Germinal center (tissue), 1 donor: ENCODE measurements around the gene BSCL2.
"Not testable (repeated sequence)": the region's sequence is repeated elsewhere in the genome, so short reads cannot be mapped to it uniquely, and the experiment has no call there.

ENCODE experiments used
- DNase-seq: peaks from one replicate; pipeline ENCODE4 v3.0.0; 2012; ENCODE audit warnings: mixed read lengths, low spot score

Gene BSCL2

DNA sequence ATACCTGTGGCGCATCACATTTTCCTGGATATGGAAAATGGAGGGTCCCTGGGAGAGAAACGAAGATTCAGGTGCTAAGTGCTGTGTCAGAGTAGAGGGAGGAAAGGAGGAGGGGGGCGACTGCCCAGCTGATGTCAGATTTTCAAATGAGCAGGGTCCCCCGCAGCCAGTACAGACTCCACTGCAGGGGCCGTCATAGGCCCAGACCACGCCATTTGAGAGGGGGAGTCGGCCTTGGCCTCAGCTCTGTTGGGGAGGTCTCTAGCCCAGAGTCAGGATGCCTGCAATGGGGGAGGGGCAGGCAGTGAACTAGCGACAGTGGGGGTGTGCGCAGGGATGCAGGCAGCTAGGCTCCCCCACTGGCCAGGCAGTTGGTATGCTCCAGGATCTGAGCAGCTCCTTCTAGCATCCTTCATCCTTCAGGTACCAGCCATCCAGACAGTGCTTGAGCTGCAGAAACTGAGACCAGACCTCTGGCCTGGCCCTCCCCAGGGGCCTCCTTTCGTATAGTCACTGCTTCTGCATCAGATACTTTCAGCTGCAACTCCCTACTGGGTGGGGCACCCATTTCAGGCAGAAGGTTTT is at the start of gene BSCL2, which contains the start of gene GNG3:
TSS of gene BSCL2 (minus strand) at position 148 of the 585 bp plus-strand sequence. CDS start 229 bp downstream, outside the sequence.
TSS of gene GNG3 (plus strand) at position 400 of the 585 bp plus-strand sequence. CDS start 620 bp downstream, outside the sequence.
- DNase-seq, result no peak

DNA sequence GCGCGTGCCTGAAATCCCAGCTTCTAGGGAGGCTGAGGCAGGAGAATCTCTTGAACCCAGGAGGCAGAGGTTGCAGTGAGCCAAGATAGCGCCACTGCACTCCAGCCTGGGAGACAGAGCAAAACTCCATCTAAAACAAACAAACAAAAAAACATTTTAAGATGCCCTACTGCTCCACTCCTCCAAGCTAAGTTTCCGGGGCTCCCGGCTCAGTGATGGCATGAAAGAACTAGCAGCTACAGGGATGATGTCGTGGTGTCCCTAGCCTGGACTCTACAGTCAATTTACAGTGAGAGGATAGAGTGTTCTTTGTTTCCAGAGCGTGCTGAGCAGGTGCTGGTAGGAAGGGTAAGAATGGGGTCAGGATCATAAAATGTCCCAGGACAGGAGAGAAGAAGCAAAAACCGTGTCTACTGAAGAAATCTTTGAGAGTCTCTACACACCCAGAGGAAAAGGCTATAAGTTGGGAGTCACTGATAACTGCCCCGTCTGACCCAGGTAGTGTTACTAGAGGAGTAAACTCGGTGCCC is 47.9 kb upstream of the BSCL2 start:
- no peak for DNase-seq

DNA sequence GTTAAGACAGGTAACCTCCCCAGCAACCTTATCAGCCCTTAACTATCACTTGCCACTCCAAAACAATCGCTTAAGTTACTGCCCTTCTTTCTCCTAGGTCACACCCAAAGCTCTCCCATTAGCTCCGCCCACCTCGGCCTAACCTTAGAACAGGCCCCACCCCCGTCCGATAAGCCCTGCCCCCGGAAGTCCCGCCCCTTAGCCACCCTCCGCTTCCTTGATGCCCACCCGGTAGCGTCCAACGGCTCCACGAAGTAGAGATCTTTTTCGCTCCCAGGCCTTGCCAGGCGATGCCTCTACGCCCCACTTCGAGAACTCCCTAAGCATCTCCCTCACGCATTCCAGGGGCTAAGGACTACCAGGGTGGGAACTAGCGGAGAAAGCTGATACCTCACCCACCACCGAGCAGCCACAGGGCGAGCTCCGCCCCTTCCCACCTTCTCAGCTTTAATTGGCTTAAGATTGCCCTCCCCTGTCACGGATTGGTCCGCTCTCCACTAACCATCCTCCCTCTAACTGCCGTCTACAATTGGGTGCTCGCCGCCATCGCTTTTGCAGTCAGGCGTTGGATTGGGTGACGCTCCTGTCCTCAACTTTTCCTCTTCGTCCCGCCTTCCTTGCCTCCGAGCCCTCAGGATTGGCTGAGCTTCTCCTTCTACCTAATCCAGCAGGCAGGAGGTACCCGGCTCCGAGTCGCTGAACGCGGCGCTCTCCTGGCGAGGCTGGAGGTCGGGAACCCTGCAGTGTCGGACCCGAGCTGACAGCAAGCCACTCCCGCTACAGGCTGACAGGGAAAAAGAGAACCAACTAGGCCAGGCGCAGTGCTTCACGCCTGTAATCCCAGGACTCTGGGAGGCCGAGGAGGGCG is 46.7 kb upstream of the BSCL2 start, which contains the start of gene ZBTB3:
TSS of gene ZBTB3 (minus strand) at position 425 of the 868 bp plus-strand sequence. CDS start 496 bp downstream, outside the sequence.
- DNase-seq, result peak; percentile 97

DNA sequence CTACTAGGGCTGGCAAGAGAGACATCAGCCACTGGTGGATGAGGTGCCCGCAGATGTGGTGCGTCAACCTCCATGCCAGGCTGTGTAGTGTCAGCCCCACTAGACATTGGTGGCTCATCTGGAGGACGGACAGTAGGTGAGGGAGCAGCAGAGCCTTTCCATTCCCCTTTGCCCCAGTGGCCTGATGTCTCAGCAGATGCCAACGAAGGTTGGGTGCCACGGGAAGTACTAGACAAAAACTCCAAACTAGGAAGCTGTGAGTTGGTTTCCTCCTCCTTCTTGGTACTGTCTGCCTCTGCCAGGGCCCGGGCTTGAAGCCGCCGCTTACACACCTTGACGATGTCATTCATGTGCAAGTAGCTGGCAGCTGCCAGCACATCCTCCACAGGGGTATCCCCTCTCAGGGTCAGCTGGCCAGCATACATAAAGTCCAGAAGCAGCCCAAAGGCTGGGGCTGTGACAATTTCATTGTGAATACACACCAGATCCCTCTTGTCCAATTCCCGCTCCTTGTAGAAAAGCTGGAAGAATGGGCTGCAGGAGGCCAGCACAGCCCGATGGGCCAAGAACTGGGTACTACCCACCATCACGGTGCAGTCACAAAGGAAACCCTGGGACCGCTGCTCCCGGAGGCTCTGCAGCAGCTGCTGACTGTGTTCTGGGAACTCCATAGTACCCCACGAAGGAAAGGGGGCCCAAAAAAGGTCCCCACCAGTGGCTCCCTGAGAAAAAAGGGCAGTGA is 45.9 kb upstream of the BSCL2 start:
- DNase-seq, result no peak

DNA sequence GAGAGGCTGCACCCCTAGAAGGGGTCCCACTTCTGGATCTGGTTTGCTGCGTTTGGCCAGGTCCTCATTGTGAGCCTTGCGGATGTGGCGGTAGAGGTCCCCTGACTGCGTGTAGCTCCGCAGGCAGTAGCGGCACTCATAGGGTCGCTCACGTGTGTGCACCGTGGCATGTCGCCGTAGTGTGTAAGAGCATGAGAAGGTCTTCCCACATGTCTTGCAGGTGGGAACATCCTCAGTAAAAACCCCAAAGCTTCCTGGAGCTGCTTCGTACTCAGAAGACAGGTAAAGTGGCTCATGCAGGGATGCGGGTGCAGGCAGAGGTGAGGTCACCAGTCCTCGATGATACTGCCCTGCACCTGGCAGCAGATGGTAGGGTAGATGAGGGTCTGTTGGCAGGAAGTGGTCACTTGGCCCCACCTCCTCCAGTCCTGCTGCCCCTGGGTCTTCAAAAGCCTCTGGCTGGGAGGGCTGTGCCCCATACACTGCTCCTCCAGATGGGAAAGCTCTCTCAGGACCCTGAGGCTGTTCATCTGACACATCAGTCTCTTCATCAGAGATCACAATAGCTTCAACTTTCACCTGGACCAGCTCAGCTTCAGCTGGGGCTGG is 45.1 kb upstream of the BSCL2 start:
- DNase-seq, result no peak

DNA sequence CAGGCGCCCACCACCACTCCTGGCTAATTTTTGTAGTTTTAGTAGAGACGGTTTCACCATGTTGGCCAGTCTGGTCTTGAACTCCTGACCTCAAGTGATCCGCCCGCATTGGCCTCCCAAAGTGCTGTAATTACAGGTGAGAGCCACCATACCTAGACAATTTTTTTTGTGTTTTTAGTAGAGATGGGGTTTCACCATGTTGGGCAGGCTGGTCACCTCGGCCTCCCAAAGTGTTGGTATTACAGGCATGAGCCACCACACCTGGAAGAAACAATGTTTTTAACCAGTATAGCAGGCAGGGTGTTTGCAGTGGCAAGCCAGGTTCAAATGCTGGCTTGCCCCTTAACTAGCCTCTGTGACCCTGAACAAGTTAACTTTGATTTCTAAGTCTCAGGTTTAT is 42.7 kb upstream of the BSCL2 start:
- not testable (repeated sequence) for DNase-seq

DNA sequence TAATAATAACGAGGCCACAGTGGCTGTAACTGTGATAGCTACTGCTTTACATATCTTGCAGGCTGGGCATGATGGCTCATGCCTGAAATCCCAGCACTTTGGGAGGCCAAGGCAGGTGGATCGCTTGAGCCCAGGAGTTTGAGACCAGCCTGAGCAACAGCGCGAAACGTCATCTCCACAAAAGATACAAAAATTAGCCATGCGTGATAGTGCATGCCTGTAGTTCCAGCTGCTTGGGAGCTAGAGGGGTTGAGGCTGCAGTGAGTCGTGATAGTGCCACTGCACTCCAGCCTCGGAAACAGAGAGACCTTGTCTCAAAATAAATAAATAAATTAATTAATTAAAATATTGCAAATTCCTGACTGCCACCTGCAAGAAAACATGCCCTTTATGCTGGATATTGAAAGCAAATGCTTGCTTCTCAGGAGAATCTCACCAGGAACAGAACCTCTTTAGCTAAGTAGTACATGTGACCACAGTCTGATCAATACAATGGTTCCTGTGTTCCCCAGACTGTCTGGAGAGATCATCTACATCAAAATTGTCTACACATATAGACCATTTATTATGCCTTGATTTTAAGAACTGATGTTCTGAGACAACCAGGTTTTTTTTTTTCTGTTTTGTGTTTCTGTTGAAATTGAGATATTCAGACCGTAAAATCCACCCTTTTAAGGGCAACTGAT is 40.4 kb upstream of the BSCL2 start:
- DNase-seq, result no peak

DNA sequence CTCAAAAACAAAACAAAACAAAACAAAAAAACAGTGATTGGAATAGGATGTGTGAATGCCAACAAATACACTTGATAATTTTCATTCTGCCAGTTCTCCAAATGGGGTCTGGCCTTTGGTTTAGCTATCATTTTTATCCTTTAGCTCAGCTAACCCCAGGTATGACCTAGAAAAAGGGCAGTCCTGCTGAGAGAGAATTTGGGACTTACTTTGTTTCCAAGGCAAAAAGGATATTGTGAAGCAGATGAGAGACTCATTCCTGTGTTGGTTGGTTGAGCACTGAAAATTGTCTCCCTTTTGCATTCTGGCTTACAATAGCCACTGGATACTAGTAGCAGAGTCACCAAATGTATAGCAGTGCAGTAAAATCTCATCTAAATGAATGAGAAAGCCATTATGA is 30.0 kb upstream of the BSCL2 start:
- DNase-seq, result no peak

DNA sequence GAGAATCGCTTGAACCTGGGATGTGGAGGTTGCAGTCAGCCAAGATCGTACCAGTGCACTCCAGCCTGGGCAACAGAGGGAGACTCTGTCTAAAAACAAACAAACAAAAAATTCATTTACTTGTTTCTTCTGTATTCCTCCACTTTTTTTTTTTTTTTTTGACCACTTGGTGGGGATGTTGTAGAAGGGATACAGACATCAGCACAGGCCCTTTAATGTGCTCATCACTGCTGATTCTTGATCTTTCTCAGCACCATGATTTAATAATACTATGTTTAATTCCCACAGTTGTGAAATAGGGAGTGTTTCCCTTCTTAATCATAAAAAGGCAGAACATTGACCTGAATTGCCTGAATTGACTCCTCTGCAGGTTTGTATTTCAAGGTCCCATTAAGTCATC is 25.6 kb upstream of the BSCL2 start:
- DNase-seq, result no peak

DNA sequence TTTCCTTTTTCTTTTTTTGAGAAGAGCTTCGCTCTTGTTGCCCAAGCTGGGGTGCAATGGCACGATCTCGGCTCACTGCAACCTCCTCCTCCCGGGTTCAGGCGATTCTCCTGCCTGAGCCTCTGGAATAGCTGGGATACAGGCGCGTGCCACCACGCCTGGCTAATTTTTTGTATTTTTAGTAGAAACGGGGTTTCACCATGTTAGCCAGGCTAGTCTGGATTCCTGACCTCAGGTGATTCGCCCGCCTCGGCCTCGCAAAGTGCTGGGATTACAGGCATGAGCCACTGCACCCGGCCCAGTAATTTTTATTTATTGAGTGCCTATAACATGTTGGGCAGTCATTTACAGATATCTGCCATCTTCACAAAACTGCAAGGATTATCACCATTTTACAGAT is 22.9 kb upstream of the BSCL2 start:
- not testable (repeated sequence) for DNase-seq

DNA sequence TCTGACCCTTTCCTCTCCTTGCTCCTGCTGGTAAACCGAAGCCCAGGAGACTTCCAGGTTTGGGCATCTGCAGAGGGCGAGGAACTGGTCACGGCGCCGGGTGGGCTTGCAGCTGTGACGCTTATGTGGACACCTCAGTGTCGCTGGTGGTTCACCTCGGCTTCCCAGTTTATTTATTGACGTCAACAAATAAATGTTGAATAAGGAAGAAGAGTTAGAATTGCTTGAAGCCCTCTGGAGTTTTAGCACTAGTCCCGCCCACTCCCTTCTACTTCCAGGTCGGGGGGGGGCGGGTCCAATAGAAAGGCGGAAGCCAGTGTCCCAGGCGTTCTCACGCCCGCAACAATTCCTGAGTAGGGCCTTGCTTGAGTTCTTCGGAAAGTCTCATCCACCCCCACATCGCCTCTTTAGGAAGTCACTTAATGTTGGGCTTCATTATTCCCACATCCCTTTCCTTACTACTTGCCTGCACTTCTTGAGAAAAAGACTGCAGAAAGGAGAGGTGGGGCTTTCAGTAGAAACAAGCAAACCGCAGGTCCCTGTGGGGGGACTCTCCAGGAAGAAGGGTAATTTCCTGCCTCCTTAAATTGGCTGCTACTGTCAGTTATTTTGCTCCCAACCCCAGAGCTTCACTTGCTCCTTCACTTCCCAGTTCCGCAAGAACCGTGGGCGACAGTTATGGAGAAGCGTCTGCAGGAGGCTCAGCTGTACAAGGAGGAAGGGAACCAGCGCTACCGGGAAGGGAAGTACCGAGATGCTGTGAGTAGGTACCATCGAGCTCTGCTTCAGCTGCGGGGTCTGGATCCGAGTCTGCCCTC is 21.2 kb upstream of the BSCL2 start, which contains the start of gene TTC9C:
TSS of gene TTC9C (plus strand) at position 316 of the 818 bp plus-strand sequence. CDS start at position 679, 363 bp downstream.
- DNase-seq, result peak; percentile 84

DNA sequence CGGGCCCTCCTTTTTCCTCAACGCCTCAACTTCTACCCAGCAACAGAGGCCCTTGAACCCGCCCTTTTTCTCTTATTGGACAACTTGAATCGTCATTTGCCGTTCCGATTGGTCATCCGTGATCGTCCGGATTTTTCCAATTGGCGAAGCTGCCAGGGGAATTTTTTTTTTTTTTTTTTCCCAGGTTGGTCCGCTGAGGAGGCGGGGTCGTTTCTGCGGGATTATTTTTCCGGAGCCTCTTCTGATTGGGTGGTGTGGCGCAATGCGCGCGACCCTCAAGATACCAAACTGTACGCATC is 20.6 kb upstream of the BSCL2 start:
- peak; percentile 89 for DNase-seq

DNA sequence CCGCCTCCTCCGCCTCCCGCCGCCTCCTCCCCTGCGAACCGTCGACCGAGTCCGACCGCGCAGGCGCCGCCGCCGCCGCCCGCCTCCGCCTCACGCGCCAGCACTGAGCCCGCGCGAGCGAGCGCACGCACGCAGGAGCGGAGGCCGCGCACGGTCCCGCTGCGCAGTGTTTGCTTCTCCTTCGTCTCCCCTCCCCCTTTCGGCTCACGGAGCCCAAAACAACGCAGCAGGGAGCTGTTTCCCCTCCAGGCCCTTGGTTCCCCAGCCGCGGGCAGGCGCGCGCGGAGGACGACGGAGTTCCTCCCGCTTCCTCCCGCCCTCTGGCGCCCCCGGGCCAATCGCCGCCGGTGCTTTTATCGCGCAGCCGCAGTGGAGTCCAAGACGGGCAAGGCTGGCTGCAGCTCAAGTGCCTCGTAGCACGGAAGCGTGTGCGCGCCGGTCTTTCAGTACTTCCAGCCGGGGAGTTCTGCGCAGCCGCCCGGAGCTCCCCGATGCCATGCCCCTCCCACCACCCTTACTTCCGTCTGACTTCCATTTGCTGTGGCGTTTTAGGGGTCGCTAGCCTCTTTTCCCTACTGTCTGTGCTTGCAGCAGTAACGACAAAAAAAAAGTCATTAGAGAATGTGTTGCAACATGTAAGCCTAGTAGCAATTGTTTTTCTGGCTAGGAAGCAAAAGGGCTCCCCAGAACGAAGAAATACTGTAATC is 20.1 kb upstream of the BSCL2 start, which contains the start of gene HNRNPUL2:
TSS of gene HNRNPUL2 (minus strand) at position 293 of the 707 bp plus-strand sequence. CDS start 301 bp downstream, outside the sequence.
- peak; percentile 98 for DNase-seq

DNA sequence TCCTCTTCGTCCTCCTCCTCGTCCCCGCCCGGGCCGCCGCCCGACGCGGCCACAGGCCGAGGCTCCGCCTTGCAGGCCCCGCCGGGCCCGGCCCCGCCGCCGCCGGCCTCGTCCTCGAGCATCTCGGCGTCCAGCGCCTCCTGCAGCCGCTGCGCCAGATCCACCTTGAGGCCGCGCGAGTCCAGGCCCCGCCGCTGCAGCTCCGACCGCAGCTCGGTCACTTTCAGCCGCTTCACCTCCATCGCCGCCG is 19.6 kb upstream of the BSCL2 start:
- no peak for DNase-seq

DNA sequence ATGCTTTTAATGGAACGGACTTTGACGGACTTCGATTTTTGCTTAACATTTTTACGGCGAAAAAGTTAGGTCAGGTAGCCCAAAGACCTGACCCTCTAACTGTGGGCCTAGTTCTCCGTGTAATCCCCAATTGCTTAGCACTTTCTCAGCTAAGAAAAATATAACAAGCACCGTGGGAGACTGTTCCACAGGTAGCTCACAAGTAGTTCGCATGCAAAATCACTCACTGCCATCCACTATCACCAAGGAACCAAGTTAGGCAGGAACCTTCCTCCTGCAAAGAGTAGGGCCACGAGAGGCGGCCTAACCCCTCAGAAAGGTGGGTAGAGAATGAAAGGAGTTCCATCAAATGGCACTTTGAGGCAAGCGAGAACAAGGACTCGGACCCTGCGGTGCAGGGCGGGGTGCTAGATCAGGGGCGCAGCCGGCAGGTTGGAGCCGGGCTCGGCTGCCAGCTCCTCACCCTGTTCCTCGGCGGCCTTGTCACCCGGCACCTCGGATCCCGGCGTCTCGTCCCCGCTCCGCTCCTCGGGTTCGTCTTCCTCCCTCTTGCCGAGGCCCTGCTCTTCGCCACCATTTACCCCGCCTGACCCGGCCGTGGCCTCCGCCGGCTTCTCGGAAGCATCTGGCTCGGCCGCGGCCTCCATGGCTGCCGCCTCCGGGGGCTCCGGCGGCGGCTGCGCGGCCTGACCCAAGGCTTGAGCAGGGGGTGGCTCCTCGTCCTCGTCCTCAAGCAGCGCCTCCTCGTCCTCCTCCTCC is 19.1 kb upstream of the BSCL2 start:
- DNase-seq, result no peak

DNA sequence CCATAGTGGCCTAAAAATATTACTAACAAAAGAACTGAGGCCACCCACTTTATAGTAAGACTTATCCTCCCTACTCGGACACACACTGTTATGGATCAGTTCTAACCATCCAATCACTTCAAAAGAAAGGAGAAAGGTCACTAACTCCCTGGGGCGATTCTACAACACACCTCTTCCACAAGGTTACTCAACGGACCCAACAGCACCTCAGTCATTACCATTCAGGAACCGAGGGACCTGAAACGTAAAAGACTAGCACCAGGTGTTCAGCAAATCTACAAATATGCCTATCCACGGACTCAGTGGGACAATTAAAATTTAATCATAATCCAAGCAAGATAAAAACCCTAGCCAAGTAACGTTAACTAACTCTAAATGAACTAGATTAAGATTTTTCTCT is 18.4 kb upstream of the BSCL2 start:
- no peak for DNase-seq

DNA sequence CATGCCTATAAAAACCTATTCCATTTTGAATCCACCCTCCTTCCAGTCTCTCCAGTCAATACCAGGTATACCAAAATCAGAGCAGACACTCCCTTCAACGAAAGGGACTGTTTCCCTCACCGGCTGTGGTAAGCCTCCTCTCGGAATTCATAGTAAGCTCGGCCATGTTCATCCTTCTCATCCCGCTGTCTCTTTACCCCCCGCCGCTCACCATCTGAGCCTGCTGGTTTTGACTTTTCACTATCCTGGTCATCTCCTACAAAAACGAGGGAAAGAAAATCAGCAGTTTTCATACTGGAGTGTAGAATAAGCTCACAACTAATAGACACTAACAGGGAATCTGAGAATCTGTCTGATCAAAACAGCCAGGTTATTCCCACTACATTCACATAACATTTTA is 16.9 kb upstream of the BSCL2 start:
- no peak for DNase-seq

DNA sequence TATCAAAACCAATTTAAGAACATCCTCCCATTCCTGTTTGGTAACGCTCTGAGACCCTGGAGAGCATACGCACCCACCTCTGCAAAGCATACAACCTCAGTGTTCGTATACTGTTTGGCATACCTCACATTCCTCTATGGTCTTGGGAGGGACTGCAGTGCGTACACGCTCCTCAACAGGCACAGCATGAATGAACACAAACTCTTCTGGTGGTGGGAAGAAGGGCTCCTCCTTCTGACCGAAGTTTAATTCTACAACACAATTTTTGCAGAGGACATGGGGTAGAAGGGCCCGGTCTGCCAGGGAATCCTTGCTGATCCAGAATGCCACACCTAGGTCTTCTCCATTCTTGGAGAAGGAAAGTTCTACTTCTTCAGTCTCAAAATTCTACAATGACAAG is 14.8 kb upstream of the BSCL2 start:
- DNase-seq, result no peak

DNA sequence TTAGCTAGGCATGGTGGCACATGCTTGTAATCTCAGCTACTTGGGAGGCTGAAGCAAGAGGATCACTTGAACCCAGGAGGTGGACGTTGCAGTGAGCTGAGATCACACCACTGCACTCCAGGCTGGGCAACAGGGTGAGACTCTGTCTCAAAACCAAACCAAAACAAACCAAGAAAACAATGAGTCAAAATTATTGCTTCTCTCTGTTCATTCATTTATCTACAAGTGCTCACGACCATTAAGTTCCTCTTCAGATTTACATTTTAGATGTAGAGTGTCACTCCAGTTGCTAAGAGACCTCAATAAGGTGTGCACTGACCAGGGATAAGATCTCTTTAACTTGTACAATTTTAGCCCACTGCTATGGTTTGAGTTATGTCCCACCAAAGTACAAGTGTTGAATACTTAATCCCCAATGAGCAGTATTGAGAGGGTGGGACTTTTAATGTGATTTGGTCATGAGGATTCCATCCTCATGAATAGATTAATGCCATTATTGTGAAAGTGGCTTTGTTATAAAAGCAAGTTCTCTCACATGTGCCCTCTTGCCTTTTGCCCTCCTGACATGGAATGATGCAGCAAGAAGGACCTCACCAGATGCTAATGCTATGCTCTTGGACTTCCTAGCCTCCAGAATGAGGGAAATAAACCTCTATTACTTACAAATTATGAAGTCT is 12.2 kb upstream of the BSCL2 start:
- DNase-seq, result no peak
